CD14-positive monocyte (primary cell): ENCODE measurements around the gene AKAP4. TPM values are rescaled to one million over a fixed set of nuclear protein-coding genes. Genes with fewer than 3 reads are reported as not detected.
A peak's percentile ranks its signal among the peaks of the same experiment; 100 is the strongest.

Source experiments
- DNase-seq, 3 donors: peaks; one replicate each; pipeline ENCODE4 v3.0.0-alpha.2; 2011 to 2022
- H2AFZ ChIP-seq: 2 replicates; pipeline ENCODE4 v1.6.0; 2012; ENCODE audit warnings: mild to moderate bottlenecking, low read depth, low read length, inconsistent platforms; ENCODE audit not compliant: insufficient read depth, poor library complexity, severe bottlenecking
- H3K27ac ChIP-seq, 2 donors: 1 replicate in 1 of 2; 2 replicates in 1 of 2; pipeline ENCODE4 v1.5.1; 2012 to 2013; ENCODE audit warnings: low read length in 2 of 2, control low read depth in 1 of 2, inconsistent platforms in 1 of 2, low read depth in 1 of 2, mild to moderate bottlenecking in 1 of 2
- H3K27me3 ChIP-seq, 2 donors: one replicate each; pipeline versions ENCODE4 v1.6.0 to v1.6.1; 2011 to 2013; ENCODE audit warnings: low read length in 2 of 2; ENCODE audit not compliant: control insufficient read depth in 2 of 2, insufficient read depth in 2 of 2
- H3K36me3 ChIP-seq, 2 donors: replicated peaks in 1 of 2; 1 replicate in 1 of 2; 2 replicates in 1 of 2; pipeline versions ENCODE4 v1.5.1 to v1.6.1; 2012 to 2013; ENCODE audit warnings: low read length in 2 of 2, control low read depth in 1 of 2, inconsistent platforms in 1 of 2, mild to moderate bottlenecking in 1 of 2; ENCODE audit not compliant: insufficient read depth in 2 of 2, control insufficient read depth in 1 of 2
- H3K4me1 ChIP-seq, 2 donors: 1 replicate in 1 of 2; 2 replicates in 1 of 2; pipeline versions ENCODE4 v1.5.1 to v1.6.1; 2012 to 2013; ENCODE audit warnings: low read length in 2 of 2, control low read depth in 1 of 2, inconsistent platforms in 1 of 2, mild to moderate bottlenecking in 1 of 2, moderate library complexity in 1 of 2; ENCODE audit not compliant: insufficient read depth in 2 of 2, control insufficient read depth in 1 of 2
- H3K4me2 ChIP-seq: replicated peaks from 2 replicates; pipeline ENCODE3; 2012; ENCODE audit warnings: low read length, moderate library complexity, mild to moderate bottlenecking; ENCODE audit not compliant: poor library complexity, severe bottlenecking; ENCODE audit errors: extremely low read depth
- H3K4me3 ChIP-seq, 3 experiments: fragments of 200-600 bp in 1 of 3; sonication (generic) in 1 of 3; replicated peaks in 1 of 3; 1 replicate in 2 of 3; 2 replicates in 1 of 3; pipeline ENCODE4 v1.5.1; 2011 to 2013; ENCODE audit warnings: low read length in 3 of 3, mild to moderate bottlenecking in 3 of 3, control low read depth in 2 of 3, low read depth in 2 of 3, inconsistent platforms in 1 of 3, moderate library complexity in 1 of 3
- H3K79me2 ChIP-seq: 2 replicates; pipeline ENCODE4 v1.6.0; 2012; ENCODE audit warnings: mild to moderate bottlenecking, control low read depth, inconsistent platforms, low read length, moderate library complexity; ENCODE audit not compliant: insufficient read depth
- H3K9ac ChIP-seq: 2 replicates; pipeline ENCODE4 v1.6.0; 2017; ENCODE audit warnings: low read length, mild to moderate bottlenecking; ENCODE audit not compliant: insufficient read depth, poor library complexity, severe bottlenecking
- H3K9me3 ChIP-seq, 2 donors: replicated peaks in 1 of 2; 1 replicate in 1 of 2; 2 replicates in 1 of 2; pipeline versions ENCODE4 v1.5.1 to v1.6.1; 2012 to 2013; ENCODE audit warnings: low read length in 2 of 2, control low read depth in 1 of 2; ENCODE audit not compliant: control insufficient read depth in 1 of 2, insufficient read depth in 1 of 2
- H4K20me1 ChIP-seq: 2 replicates; pipeline ENCODE4 v1.6.0; 2012; ENCODE audit warnings: mild to moderate bottlenecking, low read length, control low read depth, moderate library complexity; ENCODE audit not compliant: insufficient read depth
- H3K27ac Mint-ChIP-seq, 7 donors: one replicate each; pipeline ENCODE4 v1.8.0; 2020; ENCODE audit warnings: mild to moderate bottlenecking in 7 of 7, mixed read lengths in 7 of 7, moderate library complexity in 6 of 7, inconsistent platforms in 2 of 7
- H3K27me3 Mint-ChIP-seq, 3 donors: one replicate each; pipeline ENCODE4 v1.8.0; 2021 to 2022; ENCODE audit warnings: low read depth in 3 of 3, mild to moderate bottlenecking in 3 of 3, mixed read lengths in 3 of 3, moderate library complexity in 3 of 3, inconsistent platforms in 1 of 3
- H3K36me3 Mint-ChIP-seq, 2 donors: one replicate each; pipeline ENCODE4 v1.8.0; 2020; ENCODE audit warnings: mixed read lengths in 2 of 2, inconsistent platforms in 1 of 2, mild to moderate bottlenecking in 1 of 2
- H3K4me1 Mint-ChIP-seq: one replicate; pipeline ENCODE4 v1.8.0; 2020; ENCODE audit warnings: mild to moderate bottlenecking, mixed read lengths
- H3K4me3 Mint-ChIP-seq, 2 donors: one replicate each; pipeline ENCODE4 v1.8.0; 2020; ENCODE audit warnings: mild to moderate bottlenecking in 2 of 2, mixed read lengths in 2 of 2, moderate library complexity in 1 of 2
- H3K9me3 Mint-ChIP-seq, 7 donors: one replicate each; pipeline ENCODE4 v1.8.0; 2020 to 2022; ENCODE audit warnings: mixed read lengths in 7 of 7, mild to moderate bottlenecking in 6 of 7, moderate library complexity in 6 of 7, inconsistent platforms in 2 of 7
- CTCF ChIP-seq: fragments of 200-600 bp; IDR thresholded peaks from one replicate; pipeline ENCODE4 v1.8.0; 2022; ENCODE audit warnings: antibody characterized with exemption, mild to moderate bottlenecking
- WGBS: methylation state at CpG from one replicate; pipeline ENCODE4 v1.1.5; 2013; ENCODE audit warnings: missing lambda C conversion rate; ENCODE audit not compliant: insufficient coverage; 5-methylcytosine and 5-hydroxymethylcytosine counted together
- intact Hi-C, 2 donors: fragments of 100-400 bp; cut with micrococcal nuclease; formaldehyde crosslinking; loops; one replicate each; pipeline versions ENCODE4 v1.15.0 to v1.15.1; 2023
- polyA plus RNA-seq, 3 donors: library from polyadenylated mRNA; depleted of rRNA in 1 of 3; unstranded in 2 of 3; stranded (reverse) in 1 of 3; fragments of 300-500 nt in 2 of 3; fragments of >200 nt in 1 of 3; fragmentation: Illumina TruSeq in 2 of 3; gene quantifications; 1 replicate in 2 of 3; 2 replicates in 1 of 3; pipeline ENCODE4 v1.2.3, GENCODE V29; 2012 to 2021

AKAP4 gene
- polyA plus RNA-seq, 3 donors, result not detected

- H3K4me1 Mint-ChIP-seq, result no peaks in the 10 kb centered on the region
- WGBS, result no CpG with 5 or more reads among the region's 5 CpGs
- Histone ChIP-seq H3K27me3 (no peaks in the 10 kb centered on the region), H4K20me1 (no peaks in the 10 kb centered on the region), H3K9ac (no peak overlapping the region), H3K79me2 (no peaks in the 10 kb centered on the region), H3K4me2 (no peak overlapping the region), H3K4me1 (no peaks in the 10 kb centered on the region), H3K36me3 (no peaks in the 10 kb centered on the region), H3K27ac (no peak overlapping the region), H3K4me3 (no peak overlapping the region), H2AFZ (no peak overlapping the region), H3K9me3 (no peaks in the 10 kb centered on the region)
- H3K9me3 Mint-ChIP-seq, result peaks cover 0 to 4% (median 0%) of the 10 kb centered on the region in 7 donors
- intact Hi-C loops, result no loop called here
- H3K36me3 Mint-ChIP-seq, result no peaks in the 10 kb centered on the region
- H3K4me3 Mint-ChIP-seq, result no peak overlapping the region
- no peak for TF ChIP-seq CTCF
- peaks cover 0 to 4% (median 2%) of the 10 kb centered on the region in 3 donors for H3K27me3 Mint-ChIP-seq
- H3K27ac Mint-ChIP-seq, result no peak overlapping the region
- no peak for DNase-seq
These were observed 32.5 kb downstream of the AKAP4 start for GRCh38 chrX:50168241-50168687.

DNA sequence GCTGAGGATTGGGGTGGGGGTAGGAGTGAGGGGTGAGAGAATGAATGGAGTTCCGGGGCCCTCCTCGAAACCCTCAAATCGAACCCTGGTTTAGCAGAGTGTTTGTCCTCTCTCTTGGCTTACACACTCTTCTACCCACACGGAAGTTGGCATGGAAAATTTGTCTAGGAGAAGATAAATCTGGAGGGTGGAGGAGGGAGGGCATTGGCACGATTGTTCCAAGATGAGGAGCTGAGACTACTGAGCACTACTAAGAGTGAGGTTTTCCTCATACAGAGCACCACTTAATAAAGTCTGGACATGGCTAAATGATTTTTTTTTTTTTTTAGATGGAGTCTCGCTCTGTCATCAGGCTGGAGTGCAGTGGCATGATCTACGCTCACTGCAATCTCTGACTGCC is 33.4 kb downstream of the AKAP4 start:
- H4K20me1 ChIP-seq, result no peaks in the 10 kb centered on the region
- H3K27ac ChIP-seq, result no peak overlapping the region
- H3K79me2 ChIP-seq, result no peaks in the 10 kb centered on the region
- H3K4me1 Mint-ChIP-seq, result no peaks in the 10 kb centered on the region
- H3K27ac Mint-ChIP-seq, result peak overlapping the region in 1 of 7 donors; percentile 71
- H3K4me2 ChIP-seq, result no peak overlapping the region
- no CpG with 5 or more reads among the region's 7 CpGs for WGBS
- no peaks in the 10 kb centered on the region for H3K36me3 Mint-ChIP-seq
- intact Hi-C loops, result no loop called here
- H3K9me3 Mint-ChIP-seq, result peaks cover 0 to 4% (median 0%) of the 10 kb centered on the region in 7 donors
- TF ChIP-seq CTCF, result no peak
- H3K27me3 Mint-ChIP-seq, result peaks cover 0 to 4% (median 2%) of the 10 kb centered on the region in 3 donors
- H3K4me3 ChIP-seq, result no peak overlapping the region
- no peaks in the 10 kb centered on the region for H3K9me3 ChIP-seq
- H3K4me3 Mint-ChIP-seq, result no peak overlapping the region
- H3K27me3 ChIP-seq, result no peaks in the 10 kb centered on the region
- H3K36me3 ChIP-seq, result no peaks in the 10 kb centered on the region
- H2AFZ ChIP-seq, result no peak overlapping the region
- no peak for DNase-seq
- no peak overlapping the region for H3K9ac ChIP-seq
- H3K4me1 ChIP-seq, result no peaks in the 10 kb centered on the region
